ENCODE measurements around the gene NOD2. TPM values are rescaled to one million over a fixed set of nuclear protein-coding genes. Genes with fewer than 3 reads are reported as not detected.

Gene NOD2
- polyA plus RNA-seq, 3 donors from 2014 or later = 0.76 to 1.5 TPM; not detected in 1

- DNase-seq = no peak
- no peak overlapping the region for H3K4me3 Mint-ChIP-seq
- H3K4me1 Mint-ChIP-seq = peaks cover 42 to 44% of the 10 kb centered on the region in 2 donors
- no peaks in the 10 kb centered on the region for H3K36me3 Mint-ChIP-seq
- no peaks in the 10 kb centered on the region for H3K9me3 Mint-ChIP-seq
- H3K27ac Mint-ChIP-seq = no peak overlapping the region
- H3K27me3 Mint-ChIP-seq (ENCODE audit: low read depth in 3 of 3) = peaks cover 0 to 10% (median under 1%) of the 10 kb centered on the region in 3 donors
Observed at GRCh38 chr16:50688083-50688482, 5.3 kb upstream of the NOD2 start.

GRCh38 chr16:50688867-50689266, 4.5 kb upstream of the NOD2 start:
- no peak for DNase-seq
- Mint-ChIP-seq H3K9me3 (no peaks in the 10 kb centered on the region), H3K36me3 (no peaks in the 10 kb centered on the region), H3K27me3 (ENCODE audit: low read depth in 3 of 3) (peaks cover 1 to 11% (median 2%) of the 10 kb centered on the region in 3 donors), H3K4me3 (no peak overlapping the region), H3K27ac (peak overlapping the region in 1 of 6 donors; percentile 76), H3K4me1 (peaks cover 36 to 39% of the 10 kb centered on the region in 2 donors)

GRCh38 chr16:50690177-50690576, 3.2 kb upstream of the NOD2 start:
- H3K27ac Mint-ChIP-seq = no peak overlapping the region
- H3K27me3 Mint-ChIP-seq (ENCODE audit: low read depth in 3 of 3) = peaks cover 2 to 5% (median 2%) of the 10 kb centered on the region in 3 donors
- no peaks in the 10 kb centered on the region for H3K9me3 Mint-ChIP-seq
- no peak overlapping the region for H3K4me3 Mint-ChIP-seq
- peaks cover 34 to 36% of the 10 kb centered on the region in 2 donors for H3K4me1 Mint-ChIP-seq
- H3K36me3 Mint-ChIP-seq = peaks cover 0 to under 1% (median 0%) of the 10 kb centered on the region in 3 donors
- DNase-seq = no peak

- H3K4me1 Mint-ChIP-seq = peaks cover 39 to 45% of the 10 kb centered on the region in 2 donors
- H3K36me3 Mint-ChIP-seq = peaks cover 0 to 3% (median 0%) of the 10 kb centered on the region in 3 donors
- H3K27me3 Mint-ChIP-seq (ENCODE audit: low read depth in 3 of 3) = peaks cover 2 to 8% (median 2%) of the 10 kb centered on the region in 3 donors
- H3K27ac Mint-ChIP-seq = peak overlapping the region in 5 of 6 donors; percentile 34 to 71 (median 56)
- H3K9me3 Mint-ChIP-seq = no peaks in the 10 kb centered on the region
- DNase-seq = no peak
- H3K4me3 Mint-ChIP-seq = peak overlapping the region in 4 of 5 donors; percentile 54 to 85 (median 73)
Observed at GRCh38 chr16:50692644-50692998, 785 bp upstream of the NOD2 start.

GRCh38 chr16:50694206-50694605, 800 bp downstream of the NOD2 start:
- Mint-ChIP-seq H3K9me3 (no peaks in the 10 kb centered on the region), H3K4me1 (peaks cover 51 to 61% of the 10 kb centered on the region in 2 donors), H3K27me3 (ENCODE audit: low read depth in 3 of 3) (peaks cover 6 to 12% (median 6%) of the 10 kb centered on the region in 3 donors), H3K27ac (peak overlapping the region in 5 of 6 donors; percentile 15 to 98 (median 42)), H3K4me3 (peak overlapping the region; percentile 47 to 77 (median 73)), H3K36me3 (peaks cover 0 to 3% (median 0%) of the 10 kb centered on the region in 3 donors)
- DNase-seq = no peak

- no peak for DNase-seq
- H3K36me3 Mint-ChIP-seq = peaks cover 0 to 3% (median 0%) of the 10 kb centered on the region in 3 donors
- H3K27me3 Mint-ChIP-seq (ENCODE audit: low read depth in 3 of 3) = peaks cover 6 to 12% (median 6%) of the 10 kb centered on the region in 3 donors
- H3K27ac Mint-ChIP-seq = peak overlapping the region; percentile 95 to 99 (median 98)
- peak overlapping the region in 4 of 5 donors; percentile 8 to 41 (median 27) for H3K4me3 Mint-ChIP-seq
- no peaks in the 10 kb centered on the region for H3K9me3 Mint-ChIP-seq
- H3K4me1 Mint-ChIP-seq = peaks cover 51 to 68% of the 10 kb centered on the region in 2 donors
Observed at GRCh38 chr16:50695017-50696000, 1.9 kb downstream of the NOD2 start.

GRCh38 chr16:50696126-50696525, 2.7 kb downstream of the NOD2 start:
- no peak for DNase-seq
- H3K36me3 Mint-ChIP-seq = peaks cover 0 to 3% (median 0%) of the 10 kb centered on the region in 3 donors
- peak overlapping the region in 3 of 5 donors; percentile 42 to 64 (median 45) for H3K4me3 Mint-ChIP-seq
- H3K27me3 Mint-ChIP-seq (ENCODE audit: low read depth in 3 of 3) = peaks cover 6 to 10% (median 6%) of the 10 kb centered on the region in 3 donors
- no peaks in the 10 kb centered on the region for H3K9me3 Mint-ChIP-seq
- peaks cover 51 to 68% of the 10 kb centered on the region in 2 donors for H3K4me1 Mint-ChIP-seq
- peak overlapping the region; percentile 95 to 99 (median 98) for H3K27ac Mint-ChIP-seq

- peak overlapping the region; percentile 95 to 99 (median 98) for H3K27ac Mint-ChIP-seq
- peak; percentile 70 to 73 (median 72) for DNase-seq
- peaks cover 51 to 72% of the 10 kb centered on the region in 2 donors for H3K4me1 Mint-ChIP-seq
- peak overlapping the region; percentile 23 to 85 (median 49) for H3K4me3 Mint-ChIP-seq
- no peaks in the 10 kb centered on the region for H3K9me3 Mint-ChIP-seq
- peaks cover 0 to 3% (median 0%) of the 10 kb centered on the region in 3 donors for H3K36me3 Mint-ChIP-seq
- H3K27me3 Mint-ChIP-seq (ENCODE audit: low read depth in 3 of 3) = peaks cover 6 to 10% (median 6%) of the 10 kb centered on the region in 3 donors
Observed at GRCh38 chr16:50696575-50697420, 3.4 kb downstream of the NOD2 start.

GRCh38 chr16:50697421-50697715, 4.0 kb downstream of the NOD2 start:
- peak overlapping the region; percentile 95 to 99 (median 98) for H3K27ac Mint-ChIP-seq
- DNase-seq = no peak
- H3K27me3 Mint-ChIP-seq (ENCODE audit: low read depth in 3 of 3) = peaks cover 6 to 10% (median 6%) of the 10 kb centered on the region in 3 donors
- H3K36me3 Mint-ChIP-seq = peaks cover 0 to 3% (median 0%) of the 10 kb centered on the region in 3 donors
- peaks cover 51 to 72% of the 10 kb centered on the region in 2 donors for H3K4me1 Mint-ChIP-seq
- H3K9me3 Mint-ChIP-seq = no peaks in the 10 kb centered on the region
- H3K4me3 Mint-ChIP-seq = peak overlapping the region; percentile 85 to 97 (median 94)

- H3K9me3 Mint-ChIP-seq = no peaks in the 10 kb centered on the region
- H3K36me3 Mint-ChIP-seq = peaks cover 0 to 3% (median 0%) of the 10 kb centered on the region in 3 donors
- H3K4me3 Mint-ChIP-seq = peak overlapping the region; percentile 85 to 97 (median 94)
- H3K27me3 Mint-ChIP-seq (ENCODE audit: low read depth in 3 of 3) = peaks cover 5 to 8% (median 6%) of the 10 kb centered on the region in 3 donors
- H3K4me1 Mint-ChIP-seq = peaks cover 51 to 78% of the 10 kb centered on the region in 2 donors
- peak; percentile 53 to 67 (median 61) for DNase-seq
- H3K27ac Mint-ChIP-seq = peak overlapping the region; percentile 95 to 99 (median 98)
Observed at GRCh38 chr16:50697881-50698767, 4.7 kb downstream of the NOD2 start.

GRCh38 chr16:50699326-50700159, 6.1 kb downstream of the NOD2 start:
- peaks cover 42 to 70% of the 10 kb centered on the region in 2 donors for H3K4me1 Mint-ChIP-seq
- peak overlapping the region in 4 of 5 donors; percentile 17 to 94 (median 33) for H3K4me3 Mint-ChIP-seq
- H3K36me3 Mint-ChIP-seq = peaks cover 0 to 3% (median 0%) of the 10 kb centered on the region in 3 donors

GRCh38 chr16:50702725-50703124, 9.3 kb downstream of the NOD2 start:
- peaks cover 6 to 13% (median 8%) of the 10 kb centered on the region in 3 donors for H3K27me3 Mint-ChIP-seq (ENCODE audit: low read depth in 3 of 3)
- peak overlapping the region; percentile 21 to 78 (median 62) for H3K27ac Mint-ChIP-seq
- H3K36me3 Mint-ChIP-seq = peaks cover 8 to 13% (median 9%) of the 10 kb centered on the region in 3 donors
- H3K4me1 Mint-ChIP-seq = peaks cover 20 to 38% of the 10 kb centered on the region in 2 donors
- peak in 1 of 3 donors; percentile 26 for DNase-seq
- H3K4me3 Mint-ChIP-seq = peak overlapping the region in 1 of 5 donors; percentile 14
- peaks cover 4 to 21% (median 16%) of the 10 kb centered on the region in 6 donors for H3K9me3 Mint-ChIP-seq

More at GRCh38 chr16:50699326-50700159, 6.1 kb downstream of the NOD2 start:
- H3K27me3 Mint-ChIP-seq (ENCODE audit: low read depth in 3 of 3) = peaks cover 4 to 9% (median 5%) of the 10 kb centered on the region in 3 donors
- no peak for DNase-seq
- H3K27ac Mint-ChIP-seq = peak overlapping the region in 5 of 6 donors; percentile 71 to 99 (median 97)
- H3K9me3 Mint-ChIP-seq = peaks cover 0 to 11% (median 9%) of the 10 kb centered on the region in 6 donors
